ENCODE measurements around the gene NKD2. TPM values are rescaled to one million over a fixed set of nuclear protein-coding genes. Genes with fewer than 3 reads are reported as not detected.
A peak's percentile ranks its signal among the peaks of the same experiment; 100 is the strongest.

NKD2 gene
- total and polyA plus RNA-seq, 9 of the 15 experiments (the other 6 are each of a cell fraction or from before 2014, with no cell fraction given): 0.09 to 0.64 (median 0.27) TPM; not detected in 5

- TF ChIP-seq PBX2 (CRISPR knock-in tag; IDR thresholded peaks at IDR 0.05; ENCODE audit: low read depth) (no peak), PBX2 (tag; conservative IDR thresholded peaks at IDR 0.05; ENCODE audit: low read depth) (no peak), NCOA1 (IDR thresholded peaks at IDR 0.05; ENCODE audit: low read depth) (no peak), THAP12 (CRISPR knock-in tag; IDR thresholded peaks at IDR 0.05) (no peak), HBP1 (CRISPR knock-in tag; IDR thresholded peaks at IDR 0.05) (no peak), IRF9 (tag; IDR thresholded peaks at IDR 0.05) (no peak), GABPB2 (CRISPR knock-in tag; conservative IDR thresholded peaks at IDR 0.05) (no peak), NFYB (IDR thresholded peaks at IDR 0.05; ENCODE audit: extremely low read depth, insufficient read length) (no peak), ZBTB33 (CRISPR knock-in tag; IDR thresholded peaks at IDR 0.05) (0 out of 2 replicates have a peak, but pooled peaks have one; percentile 23), ZBTB8A (IDR thresholded peaks at IDR 0.05; ENCODE audit: partially characterized antibody) (no peak), ZNF175 (CRISPR knock-in tag; IDR thresholded peaks at IDR 0.05; ENCODE audit: low read depth) (0 out of 2 replicates have a peak, but pooled peaks have one; percentile 37), PHF21A (IDR thresholded peaks at IDR 0.05; ENCODE audit: borderline replicate concordance, low read depth) (peak; percentile 38; the same call in 1 of the 2 replicates), STAT5A (IDR thresholded peaks at IDR 0.05; ENCODE audit: borderline replicate concordance, low read length) (no peak), ZNF274 (IDR thresholded peaks at IDR 0.05; ENCODE audit: borderline replicate concordance, low read depth, low read length) (no peak)
Measured at GRCh38 chr5:1004461-1005248, 3.9 kb upstream of the NKD2 start (continued).

Data from K562 (cell line).